HEK293 (cell line): ENCODE results near the gene IGSF9.

ENCODE experiments used
- TF ChIP-seq, protein P1 (sequence below): fragments of 450-650 bp; formaldehyde crosslinking; conservative IDR thresholded peaks from 2 replicates; pipeline ENCODE4 v1.5.1; 2016; ENCODE audit warnings: low read depth, missing biosample characterization, missing genetic modification characterization
- TF ChIP-seq, protein P2 (sequence below): fragments of 450-650 bp; formaldehyde crosslinking; optimal IDR thresholded peaks from 2 replicates; pipeline ENCODE3; 2016; ENCODE audit warnings: missing biosample characterization, mild to moderate bottlenecking, missing genetic modification characterization

GRCh38 chr1:159879136-159879535, 66.3 kb downstream of the IGSF9 start:
- TF ChIP-seq, protein P1, sequence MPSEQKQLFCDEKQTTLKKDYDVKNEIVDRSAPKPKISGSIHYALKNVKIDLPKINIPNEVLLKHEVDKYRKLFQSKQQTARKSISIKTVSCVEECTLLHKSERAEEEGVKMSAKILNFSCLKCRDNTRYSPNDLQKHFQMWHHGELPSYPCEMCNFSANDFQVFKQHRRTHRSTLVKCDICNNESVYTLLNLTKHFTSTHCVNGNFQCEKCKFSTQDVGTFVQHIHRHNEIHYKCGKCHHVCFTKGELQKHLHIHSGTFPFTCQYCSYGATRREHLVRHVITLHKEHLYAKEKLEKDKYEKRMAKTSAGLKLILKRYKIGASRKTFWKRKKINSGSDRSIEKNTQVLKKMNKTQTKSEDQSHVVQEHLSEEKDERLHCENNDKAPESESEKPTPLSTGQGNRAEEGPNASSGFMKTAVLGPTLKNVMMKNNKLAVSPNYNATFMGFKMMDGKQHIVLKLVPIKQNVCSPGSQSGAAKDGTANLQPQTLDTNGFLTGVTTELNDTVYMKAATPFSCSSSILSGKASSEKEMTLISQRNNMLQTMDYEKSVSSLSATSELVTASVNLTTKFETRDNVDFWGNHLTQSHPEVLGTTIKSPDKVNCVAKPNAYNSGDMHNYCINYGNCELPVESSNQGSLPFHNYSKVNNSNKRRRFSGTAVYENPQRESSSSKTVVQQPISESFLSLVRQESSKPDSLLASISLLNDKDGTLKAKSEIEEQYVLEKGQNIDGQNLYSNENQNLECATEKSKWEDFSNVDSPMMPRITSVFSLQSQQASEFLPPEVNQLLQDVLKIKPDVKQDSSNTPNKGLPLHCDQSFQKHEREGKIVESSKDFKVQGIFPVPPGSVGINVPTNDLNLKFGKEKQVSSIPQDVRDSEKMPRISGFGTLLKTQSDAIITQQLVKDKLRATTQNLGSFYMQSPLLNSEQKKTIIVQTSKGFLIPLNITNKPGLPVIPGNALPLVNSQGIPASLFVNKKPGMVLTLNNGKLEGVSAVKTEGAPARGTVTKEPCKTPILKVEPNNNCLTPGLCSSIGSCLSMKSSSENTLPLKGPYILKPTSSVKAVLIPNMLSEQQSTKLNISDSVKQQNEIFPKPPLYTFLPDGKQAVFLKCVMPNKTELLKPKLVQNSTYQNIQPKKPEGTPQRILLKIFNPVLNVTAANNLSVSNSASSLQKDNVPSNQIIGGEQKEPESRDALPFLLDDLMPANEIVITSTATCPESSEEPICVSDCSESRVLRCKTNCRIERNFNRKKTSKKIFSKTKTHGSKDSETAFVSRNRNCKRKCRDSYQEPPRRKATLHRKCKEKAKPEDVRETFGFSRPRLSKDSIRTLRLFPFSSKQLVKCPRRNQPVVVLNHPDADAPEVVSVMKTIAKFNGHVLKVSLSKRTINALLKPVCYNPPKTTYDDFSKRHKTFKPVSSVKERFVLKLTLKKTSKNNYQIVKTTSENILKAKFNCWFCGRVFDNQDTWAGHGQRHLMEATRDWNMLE, result no peak
- TF ChIP-seq, protein P2, sequence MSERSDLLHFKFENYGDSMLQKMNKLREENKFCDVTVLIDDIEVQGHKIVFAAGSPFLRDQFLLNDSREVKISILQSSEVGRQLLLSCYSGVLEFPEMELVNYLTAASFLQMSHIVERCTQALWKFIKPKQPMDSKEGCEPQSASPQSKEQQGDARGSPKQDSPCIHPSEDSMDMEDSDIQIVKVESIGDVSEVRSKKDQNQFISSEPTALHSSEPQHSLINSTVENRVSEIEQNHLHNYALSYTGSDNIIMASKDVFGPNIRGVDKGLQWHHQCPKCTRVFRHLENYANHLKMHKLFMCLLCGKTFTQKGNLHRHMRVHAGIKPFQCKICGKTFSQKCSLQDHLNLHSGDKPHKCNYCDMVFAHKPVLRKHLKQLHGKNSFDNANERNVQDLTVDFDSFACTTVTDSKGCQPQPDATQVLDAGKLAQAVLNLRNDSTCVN (tag by site-specific recombination), result no peak
